Activated B cell treated with CpG ODN at 0.5 μM for 24 hours (primary cell): Measurements from ENCODE around the gene CYSLTR2. TPM values are rescaled to one million over a fixed set of nuclear protein-coding genes. Genes with fewer than 3 reads are reported as not detected.

Experiments
- ATAC-seq: fragments of 200-7000 bp; cut with Tn5 transposase; one replicate; pipeline ENCODE4 v1.10.0; 2021; ENCODE audit warnings: low read depth, mild to moderate bottlenecking, moderate library complexity
- CTCF ChIA-PET: fragments of 350-600 bp; sonication (Branson Sonifier 250); formaldehyde crosslinking; loops from one replicate; lab custom pipeline; 2021; ENCODE audit warnings: antibody characterized with exemption; lab: Charles Lee
- POLR2A ChIA-PET: fragments of 350-600 bp; sonication (Branson Sonifier 250); formaldehyde crosslinking; loops from one replicate; lab custom pipeline; 2021; ENCODE audit warnings: antibody characterized with exemption; lab: Charles Lee
- DNase-seq: peaks from one replicate; pipeline ENCODE4 v3.0.0; 2022
- H3K27ac Mint-ChIP-seq: one replicate; pipeline ENCODE4 v1.8.0; 2020; ENCODE audit warnings: mixed read lengths
- H3K27me3 Mint-ChIP-seq: one replicate; pipeline ENCODE4 v1.8.0; 2021; ENCODE audit warnings: mixed read lengths
- H3K36me3 Mint-ChIP-seq: one replicate; pipeline ENCODE4 v1.8.0; 2021; ENCODE audit warnings: low read depth, mixed read lengths
- H3K4me1 Mint-ChIP-seq: one replicate; pipeline ENCODE4 v1.8.0; 2021; ENCODE audit warnings: mixed read lengths
- H3K4me3 Mint-ChIP-seq: one replicate; pipeline ENCODE4 v1.8.0; 2020; ENCODE audit warnings: mild to moderate bottlenecking, mixed read lengths
- H3K9me3 Mint-ChIP-seq: one replicate; pipeline ENCODE4 v1.8.0; 2020; ENCODE audit warnings: mixed read lengths
- intact Hi-C: fragments of 100-400 bp; cut with micrococcal nuclease; formaldehyde crosslinking; loops from one replicate; pipeline ENCODE4 v1.15.1; 2024
- total RNA-seq: library from RNA; stranded (reverse); gene quantifications from 2 replicates; pipeline ENCODE4 v1.2.3, GENCODE V29; 2022
- TF ChIP-seq, protein P1 (sequence below): fragments of 200-600 bp; IDR thresholded peaks from one replicate; pipeline ENCODE4 v1.8.0; 2022; ENCODE audit warnings: antibody characterized with exemption, mild to moderate bottlenecking

CYSLTR2 gene
- total RNA-seq, 1 donor from 2014 or later = 0.11 TPM

DNA sequence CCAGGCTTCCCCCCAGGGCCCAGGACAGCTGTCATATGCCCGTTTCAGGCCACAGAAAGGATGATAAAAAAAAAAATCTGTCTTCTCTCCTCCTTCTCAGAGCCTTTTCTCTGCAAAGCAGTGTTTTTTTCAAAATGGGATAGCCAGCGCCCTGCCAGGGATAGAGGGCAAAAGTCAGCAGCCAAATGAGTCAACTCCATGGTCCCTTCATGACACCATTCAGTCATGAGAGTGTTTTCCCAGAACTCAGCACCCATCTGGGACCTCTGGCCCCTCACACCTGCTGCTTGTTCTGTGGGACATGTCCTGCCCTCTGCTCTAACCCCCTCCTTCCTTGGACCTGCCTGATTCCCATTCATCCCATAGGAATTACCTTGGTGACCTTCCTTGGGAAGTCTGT, 95.0 kb downstream of the CYSLTR2 start:
- TF ChIP-seq, protein P1, sequence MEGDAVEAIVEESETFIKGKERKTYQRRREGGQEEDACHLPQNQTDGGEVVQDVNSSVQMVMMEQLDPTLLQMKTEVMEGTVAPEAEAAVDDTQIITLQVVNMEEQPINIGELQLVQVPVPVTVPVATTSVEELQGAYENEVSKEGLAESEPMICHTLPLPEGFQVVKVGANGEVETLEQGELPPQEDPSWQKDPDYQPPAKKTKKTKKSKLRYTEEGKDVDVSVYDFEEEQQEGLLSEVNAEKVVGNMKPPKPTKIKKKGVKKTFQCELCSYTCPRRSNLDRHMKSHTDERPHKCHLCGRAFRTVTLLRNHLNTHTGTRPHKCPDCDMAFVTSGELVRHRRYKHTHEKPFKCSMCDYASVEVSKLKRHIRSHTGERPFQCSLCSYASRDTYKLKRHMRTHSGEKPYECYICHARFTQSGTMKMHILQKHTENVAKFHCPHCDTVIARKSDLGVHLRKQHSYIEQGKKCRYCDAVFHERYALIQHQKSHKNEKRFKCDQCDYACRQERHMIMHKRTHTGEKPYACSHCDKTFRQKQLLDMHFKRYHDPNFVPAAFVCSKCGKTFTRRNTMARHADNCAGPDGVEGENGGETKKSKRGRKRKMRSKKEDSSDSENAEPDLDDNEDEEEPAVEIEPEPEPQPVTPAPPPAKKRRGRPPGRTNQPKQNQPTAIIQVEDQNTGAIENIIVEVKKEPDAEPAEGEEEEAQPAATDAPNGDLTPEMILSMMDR = no peak
- no peaks in the 10 kb centered on the region for H3K9me3 Mint-ChIP-seq
- H3K36me3 Mint-ChIP-seq = no peaks in the 10 kb centered on the region
- no peak overlapping the region for H3K27ac Mint-ChIP-seq
- CTCF ChIA-PET = interaction anchor here (1.0 kb wide), 2 partner anchors 10 to 22 kb away, joined by 3 to 4 read pairs; no protein-coding TSS in a partner anchor
- H3K4me3 Mint-ChIP-seq = no peak overlapping the region
- intact Hi-C loops = loop anchor here (1.0 kb wide), 1 partner anchor 21 kb away; no protein-coding TSS in a partner anchor
- H3K4me1 Mint-ChIP-seq = peaks cover 6% of the 10 kb centered on the region
- H3K27me3 Mint-ChIP-seq = peaks cover 6% of the 10 kb centered on the region
- POLR2A ChIA-PET = no interaction called here
- no peak for ATAC-seq
- no peak for DNase-seq

DNA sequence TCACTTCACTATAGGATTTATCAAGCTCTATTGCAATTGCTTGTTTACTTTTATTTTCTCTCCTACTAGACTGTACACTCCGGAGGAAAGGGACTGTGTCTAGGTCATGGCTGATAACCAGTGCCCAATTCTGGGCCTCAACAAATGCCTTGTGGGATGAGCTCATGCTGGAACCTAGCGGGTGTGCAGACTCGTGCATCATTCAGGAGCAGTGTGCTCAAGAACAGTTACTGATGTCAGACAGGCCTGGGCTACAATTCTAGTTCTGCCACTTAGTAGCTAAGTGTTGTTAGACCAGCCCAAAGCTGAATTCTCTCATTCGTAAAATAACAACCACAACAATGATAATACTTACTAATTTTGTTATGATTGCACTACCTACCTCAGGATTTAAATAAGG, 95.4 kb downstream of the CYSLTR2 start:
- CTCF ChIA-PET = interaction anchor here (1.0 kb wide), 2 partner anchors 11 to 21 kb away, joined by 3 to 4 read pairs; no protein-coding TSS in a partner anchor
- Mint-ChIP-seq H3K27me3 (peaks cover 5% of the 10 kb centered on the region), H3K4me1 (peaks cover 6% of the 10 kb centered on the region), H3K9me3 (no peaks in the 10 kb centered on the region), H3K27ac (no peak overlapping the region), H3K36me3 (no peaks in the 10 kb centered on the region), H3K4me3 (no peak overlapping the region)
- intact Hi-C loops = loop anchor here (1.0 kb wide), 1 partner anchor 20 kb away; no protein-coding TSS in a partner anchor
- POLR2A ChIA-PET = no interaction called here
- ATAC-seq (no peak), DNase-seq (no peak)
- TF ChIP-seq, protein P1 = no peak

DNA sequence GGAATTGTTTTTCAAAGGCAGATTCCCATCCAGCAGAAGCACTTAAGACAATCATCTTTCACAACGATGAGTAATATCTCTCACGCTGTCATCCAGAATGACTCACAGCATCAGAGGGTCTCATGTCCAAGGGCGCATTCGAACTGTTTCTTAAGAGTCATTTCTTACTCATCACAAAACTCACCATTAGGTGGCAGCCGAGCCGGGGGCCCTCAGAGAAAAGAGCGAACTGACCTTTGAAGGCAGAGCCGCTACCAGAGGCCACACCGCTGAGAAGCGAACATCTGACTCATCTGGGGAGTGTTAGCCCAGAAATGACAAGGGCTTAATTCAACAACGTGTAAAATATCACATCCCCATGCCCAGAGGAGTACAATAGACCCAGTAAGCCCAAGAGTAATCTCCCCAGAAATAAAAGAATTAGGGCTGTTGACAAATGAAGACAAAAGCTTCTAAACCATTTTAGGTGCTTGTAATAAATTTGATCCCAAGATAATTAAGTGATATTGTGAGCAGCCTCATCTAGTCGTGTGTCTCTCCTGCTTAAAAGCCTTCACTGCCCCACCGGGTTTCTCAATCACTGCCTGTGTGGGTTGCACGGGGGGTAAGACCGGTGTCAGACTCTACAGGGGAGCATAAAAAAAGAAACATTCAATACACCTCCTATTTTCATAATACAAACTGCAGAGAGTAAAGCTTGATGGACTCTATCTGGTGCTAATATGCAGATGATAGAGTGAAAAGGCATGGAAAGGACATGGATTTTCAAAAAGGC, 96.2 kb downstream of the CYSLTR2 start:
- no peak overlapping the region for H3K27ac Mint-ChIP-seq
- TF ChIP-seq, protein P1 = no peak
- peak; percentile 92 for ATAC-seq

DNA sequence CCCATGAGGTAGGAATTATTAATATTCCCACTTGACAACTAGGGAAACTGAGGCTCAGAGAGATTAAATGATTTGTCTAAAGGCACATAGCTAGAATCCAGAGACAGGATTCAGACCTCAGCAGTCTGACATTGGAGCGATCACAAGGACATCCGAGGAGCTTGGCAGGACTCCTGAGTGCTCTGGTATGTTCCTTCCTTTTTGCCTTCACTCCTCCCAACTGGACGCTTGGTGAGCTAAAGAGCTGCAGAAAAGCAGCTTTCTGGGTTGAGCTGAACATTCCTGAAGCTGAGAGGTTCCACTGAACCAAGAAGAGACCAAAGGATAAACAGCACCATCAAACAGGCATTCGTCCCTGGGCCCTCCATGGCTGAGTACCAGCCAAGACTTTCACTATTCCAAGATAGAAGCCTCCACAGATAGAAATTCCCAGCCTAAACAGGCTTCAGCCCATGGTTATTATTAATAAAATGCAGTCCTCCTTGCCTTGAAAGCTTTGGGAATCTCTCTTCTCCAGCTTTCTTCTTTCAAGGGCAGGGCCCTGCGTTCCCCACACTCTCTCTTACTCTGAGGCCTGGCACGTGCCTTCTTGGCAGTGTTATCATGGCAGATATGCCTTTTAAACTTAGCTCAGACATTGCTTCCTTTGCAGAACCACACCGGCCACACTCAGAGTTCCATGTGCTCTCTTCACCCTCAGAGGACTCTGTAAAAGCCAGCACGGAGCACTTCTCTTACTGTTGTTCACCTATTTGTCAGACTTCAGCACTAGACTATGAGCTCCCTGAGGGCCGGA, 97.1 kb downstream of the CYSLTR2 start:
- peaks cover 6% of the 10 kb centered on the region for H3K9me3 Mint-ChIP-seq
- no peak overlapping the region for H3K27ac Mint-ChIP-seq
- ATAC-seq = no peak
- ChIA-PET CTCF (interaction anchor here (0.6 to 1.7 kb wide), 3 partner anchors 17 to 530 kb away, joined by 3 to 6 read pairs (median 3); no protein-coding TSS in a partner anchor), POLR2A (no interaction called here)
- H3K4me1 Mint-ChIP-seq = peaks cover 6% of the 10 kb centered on the region
- intact Hi-C loops = no loop called here
- TF ChIP-seq, protein P1 = no peak
- DNase-seq = no peak
- no peaks in the 10 kb centered on the region for H3K36me3 Mint-ChIP-seq
- peaks cover 1% of the 10 kb centered on the region for H3K27me3 Mint-ChIP-seq
- no peak overlapping the region for H3K4me3 Mint-ChIP-seq

More for the DNA sequence above, 96.2 kb downstream of the CYSLTR2 start:
- peaks cover 6% of the 10 kb centered on the region for H3K4me1 Mint-ChIP-seq
- intact Hi-C loops = loop anchor here (1.0 kb wide), 1 partner anchor 19 kb away; no protein-coding TSS in a partner anchor
- CTCF ChIA-PET = interaction anchor here (1.0 to 1.7 kb wide), 3 partner anchors 19 to 530 kb away, joined by 3 to 6 read pairs (median 3); no protein-coding TSS in a partner anchor
- peaks cover 1% of the 10 kb centered on the region for H3K9me3 Mint-ChIP-seq
- POLR2A ChIA-PET = no interaction called here
- DNase-seq = no peak
- no peaks in the 10 kb centered on the region for H3K36me3 Mint-ChIP-seq
- H3K4me3 Mint-ChIP-seq = no peak overlapping the region
- peaks cover 5% of the 10 kb centered on the region for H3K27me3 Mint-ChIP-seq
